Memory B cell (primary cell): ENCODE measurements around the gene ARAP2.

ENCODE experiments used
- ATAC-seq: fragments of 150-1000 bp; cut with Tn5 transposase; 2 replicates; pipeline ENCODE4 v1.10.0; 2021; ENCODE audit warnings: low read depth, mild to moderate bottlenecking, moderate library complexity
- DNase-seq, 2 donors: peaks; one replicate each; pipeline ENCODE4 v3.0.0; 2022; ENCODE audit warnings: low spot score in 2 of 2
- H3K27ac Mint-ChIP-seq: one replicate; pipeline ENCODE4 v1.8.0; 2022; ENCODE audit warnings: mild to moderate bottlenecking, moderate library complexity, mixed read lengths
- H3K27me3 Mint-ChIP-seq: one replicate; pipeline ENCODE4 v1.8.0; 2022; ENCODE audit warnings: mixed read lengths
- H3K36me3 Mint-ChIP-seq: one replicate; pipeline ENCODE4 v1.8.0; 2022; ENCODE audit warnings: mild to moderate bottlenecking, mixed read lengths
- H3K4me1 Mint-ChIP-seq: one replicate; pipeline ENCODE4 v1.8.0; 2022; ENCODE audit warnings: mixed read lengths
- H3K4me3 Mint-ChIP-seq: one replicate; pipeline ENCODE4 v1.8.0; 2022; ENCODE audit warnings: mild to moderate bottlenecking, moderate library complexity, mixed read lengths
- H3K9me3 Mint-ChIP-seq: one replicate; pipeline ENCODE4 v1.8.0; 2022; ENCODE audit warnings: mixed read lengths

The ARAP2 gene

GRCh38 chr4:36037127-36037526 lies 207.2 kb downstream of the ARAP2 start:
- Mint-ChIP-seq H3K4me3 (no peak overlapping the region), H3K36me3 (peaks cover 19% of the 10 kb centered on the region), H3K4me1 (no peaks in the 10 kb centered on the region), H3K9me3 (peaks cover 6% of the 10 kb centered on the region), H3K27me3 (no peaks in the 10 kb centered on the region), H3K27ac (no peak overlapping the region)
- ATAC-seq (no peak), DNase-seq (no peak)

GRCh38 chr4:36029951-36030350 lies 214.4 kb downstream of the ARAP2 start:
- Mint-ChIP-seq H3K9me3 (peaks cover 6% of the 10 kb centered on the region), H3K27me3 (no peaks in the 10 kb centered on the region), H3K27ac (no peak overlapping the region), H3K4me1 (no peaks in the 10 kb centered on the region), H3K4me3 (no peak overlapping the region), H3K36me3 (peaks cover 2% of the 10 kb centered on the region)
- DNase-seq: no peak
- no peak for ATAC-seq

- ATAC-seq (no peak), DNase-seq (no peak)
- Mint-ChIP-seq H3K9me3 (no peaks in the 10 kb centered on the region), H3K4me3 (no peak overlapping the region), H3K36me3 (no peaks in the 10 kb centered on the region), H3K4me1 (no peaks in the 10 kb centered on the region), H3K27me3 (no peaks in the 10 kb centered on the region), H3K27ac (no peak overlapping the region)
Measured at GRCh38 chr4:36027203-36027602, 217.1 kb downstream of the ARAP2 start.

- Mint-ChIP-seq H3K27me3 (no peaks in the 10 kb centered on the region), H3K36me3 (no peaks in the 10 kb centered on the region), H3K4me1 (no peaks in the 10 kb centered on the region), H3K27ac (no peak overlapping the region), H3K9me3 (no peaks in the 10 kb centered on the region), H3K4me3 (no peak overlapping the region)
- ATAC-seq (no peak), DNase-seq (no peak)
Measured at GRCh38 chr4:36026348-36026880, 217.9 kb downstream of the ARAP2 start.

- no peak overlapping the region for H3K4me3 Mint-ChIP-seq
- no peaks in the 10 kb centered on the region for H3K27me3 Mint-ChIP-seq
- no peak overlapping the region for H3K27ac Mint-ChIP-seq
- no peaks in the 10 kb centered on the region for H3K36me3 Mint-ChIP-seq
- no peak for ATAC-seq
- H3K9me3 Mint-ChIP-seq: no peaks in the 10 kb centered on the region
- H3K4me1 Mint-ChIP-seq: no peaks in the 10 kb centered on the region
- no peak for DNase-seq
Measured at GRCh38 chr4:36024901-36025660, 219.2 kb downstream of the ARAP2 start.

GRCh38 chr4:36020351-36020750 lies 224.0 kb downstream of the ARAP2 start:
- ATAC-seq (no peak), DNase-seq (no peak)
- no peaks in the 10 kb centered on the region for H3K4me1 Mint-ChIP-seq
- no peaks in the 10 kb centered on the region for H3K9me3 Mint-ChIP-seq
- H3K27ac Mint-ChIP-seq: no peak overlapping the region
- H3K36me3 Mint-ChIP-seq: no peaks in the 10 kb centered on the region
- no peak overlapping the region for H3K4me3 Mint-ChIP-seq
- H3K27me3 Mint-ChIP-seq: no peaks in the 10 kb centered on the region
